Liver (tissue), 3 donors: ENCODE measurements around the gene NEAT1.

Source experiments
- CTCF ChIP-seq: fragments of 150-350 bp; IDR thresholded peaks from 2 replicates; pipeline ENCODE4 v1.5.1; 2017; ENCODE audit warnings: improper control_type of control experiment, low read depth, low read length; ENCODE audit not compliant: missing input control
- NR2F2 ChIP-seq: IDR thresholded peaks from 2 replicates; pipeline ENCODE4 v1.6.1; 2016; ENCODE audit warnings: antibody characterized with exemption
- REST ChIP-seq: IDR thresholded peaks from 2 replicates; pipeline ENCODE4 v1.6.1; 2016; ENCODE audit warnings: antibody characterized with exemption, mild to moderate bottlenecking
- RXRA ChIP-seq, 2 donors: IDR thresholded peaks; 2 replicates each; pipeline ENCODE4 v1.6.1; 2017 to 2018; ENCODE audit warnings: antibody characterized with exemption in 2 of 2, mild to moderate bottlenecking in 1 of 2
- TAF1 ChIP-seq: conservative IDR thresholded peaks from 2 replicates; pipeline ENCODE4 v1.6.1; 2016; ENCODE audit warnings: antibody characterized with exemption, mild to moderate bottlenecking
- donor health status: healthy.
- donor health status: healthy.

GRCh38 chr11:65445101-65445603 lies 22.6 kb downstream of the NEAT1 start:
- no peak for TF ChIP-seq RXRA (IDR thresholded peaks at IDR 0.05)
- TF ChIP-seq CTCF, result no peak
- TF ChIP-seq NR2F2, result no peak
- TF ChIP-seq TAF1, result no peak
- TF ChIP-seq REST, result no peak
